ENCODE measurements around the gene MYOZ3. TPM values are rescaled to one million over a fixed set of nuclear protein-coding genes. Genes with fewer than 3 reads are reported as not detected.

Gene MYOZ3
- polyA plus RNA-seq, 6 donors from 2014 or later: 0.11 to 0.20 (median 0.12) TPM; not detected in 3

- ATAC-seq (ENCODE audit: low read depth in 2 of 2) (no peak), DNase-seq (no peak)
- no peak overlapping the region for H3K27ac Mint-ChIP-seq
- no peaks in the 10 kb centered on the region for H3K9me3 Mint-ChIP-seq
- H3K4me3 Mint-ChIP-seq: peak overlapping the region in 1 of 8 donors; percentile 53
- peaks cover 32 to 35% (median 34%) of the 10 kb centered on the region in 3 donors for H3K4me1 Mint-ChIP-seq
- no peaks in the 10 kb centered on the region for H3K36me3 Mint-ChIP-seq
- peaks cover 0 to under 1% (median 0%) of the 10 kb centered on the region in 3 donors for H3K27me3 Mint-ChIP-seq
Observed at GRCh38 chr5:150622157-150622556, 38.9 kb upstream of the MYOZ3 start.

GRCh38 chr5:150623152-150623877 is 37.7 kb upstream of the MYOZ3 start:
- no peaks in the 10 kb centered on the region for H3K36me3 Mint-ChIP-seq
- peak overlapping the region in 4 of 6 donors; percentile 46 to 90 (median 78) for H3K27ac Mint-ChIP-seq
- H3K4me1 Mint-ChIP-seq: peaks cover 41 to 47% (median 45%) of the 10 kb centered on the region in 3 donors
- H3K9me3 Mint-ChIP-seq: no peaks in the 10 kb centered on the region
- H3K4me3 Mint-ChIP-seq: peak overlapping the region; percentile 87 to 97 (median 94)
- H3K27me3 Mint-ChIP-seq: no peaks in the 10 kb centered on the region
- ATAC-seq (ENCODE audit: low read depth in 2 of 2) (no peak), DNase-seq (peak; percentile 21)

- Mint-ChIP-seq H3K9me3 (no peaks in the 10 kb centered on the region), H3K4me1 (peaks cover 44 to 51% (median 49%) of the 10 kb centered on the region in 3 donors), H3K4me3 (peak overlapping the region; percentile 87 to 97 (median 94)), H3K36me3 (no peaks in the 10 kb centered on the region), H3K27ac (peak overlapping the region; percentile 43 to 90 (median 72)), H3K27me3 (no peaks in the 10 kb centered on the region)
- no peak for ATAC-seq (ENCODE audit: low read depth in 2 of 2)
- DNase-seq: no peak
Observed at GRCh38 chr5:150623878-150624216, 37.2 kb upstream of the MYOZ3 start.

GRCh38 chr5:150624334-150625163 is 36.5 kb upstream of the MYOZ3 start:
- peaks cover 44 to 55% (median 55%) of the 10 kb centered on the region in 3 donors for H3K4me1 Mint-ChIP-seq
- ATAC-seq (ENCODE audit: low read depth in 2 of 2): peak; percentile 23 to 37

GRCh38 chr5:150625164-150625535 is 35.9 kb upstream of the MYOZ3 start:
- peak overlapping the region; percentile 88 to 97 (median 92) for H3K4me3 Mint-ChIP-seq
- peak overlapping the region in 2 of 6 donors; percentile 19 to 21 for H3K27ac Mint-ChIP-seq
- H3K9me3 Mint-ChIP-seq: no peaks in the 10 kb centered on the region
- DNase-seq (no peak), ATAC-seq (ENCODE audit: low read depth in 2 of 2) (no peak)
- no peaks in the 10 kb centered on the region for H3K36me3 Mint-ChIP-seq
- H3K27me3 Mint-ChIP-seq: no peaks in the 10 kb centered on the region
- peaks cover 44 to 56% (median 56%) of the 10 kb centered on the region in 3 donors for H3K4me1 Mint-ChIP-seq

More at GRCh38 chr5:150624334-150625163, 36.5 kb upstream of the MYOZ3 start:
- Mint-ChIP-seq H3K27ac (peak overlapping the region; percentile 45 to 98 (median 80)), H3K27me3 (no peaks in the 10 kb centered on the region), H3K4me3 (peak overlapping the region; percentile 91 to 97 (median 95)), H3K36me3 (no peaks in the 10 kb centered on the region), H3K9me3 (no peaks in the 10 kb centered on the region)
- peak; percentile 28 for DNase-seq

GRCh38 chr5:150625831-150626746 is 35.0 kb upstream of the MYOZ3 start:
- DNase-seq: peak; percentile 77
- ATAC-seq (ENCODE audit: low read depth in 2 of 2): peak; percentile 85 to 86
- Mint-ChIP-seq H3K27me3 (no peaks in the 10 kb centered on the region), H3K4me1 (peaks cover 46 to 62% (median 56%) of the 10 kb centered on the region in 3 donors), H3K4me3 (peak overlapping the region; percentile 88 to 97 (median 92)), H3K36me3 (no peaks in the 10 kb centered on the region), H3K9me3 (no peaks in the 10 kb centered on the region), H3K27ac (peak overlapping the region; percentile 33 to 92 (median 79))

GRCh38 chr5:150626853-150627276 is 34.2 kb upstream of the MYOZ3 start:
- H3K4me3 Mint-ChIP-seq: peak overlapping the region; percentile 88 to 97 (median 92)
- peak overlapping the region in 3 of 6 donors; percentile 71 to 92 (median 89) for H3K27ac Mint-ChIP-seq
- no peaks in the 10 kb centered on the region for H3K9me3 Mint-ChIP-seq

GRCh38 chr5:150627731-150628545 is 33.1 kb upstream of the MYOZ3 start:
- H3K9me3 Mint-ChIP-seq: no peaks in the 10 kb centered on the region
- no peak for DNase-seq
- H3K27me3 Mint-ChIP-seq: no peaks in the 10 kb centered on the region
- H3K36me3 Mint-ChIP-seq: no peaks in the 10 kb centered on the region
- H3K27ac Mint-ChIP-seq: peak overlapping the region in 2 of 6 donors; percentile 2 to 24
- peak overlapping the region; percentile 34 to 97 (median 68) for H3K4me3 Mint-ChIP-seq
- H3K4me1 Mint-ChIP-seq: peaks cover 47 to 65% (median 53%) of the 10 kb centered on the region in 3 donors
- ATAC-seq (ENCODE audit: low read depth in 2 of 2): no peak

More at GRCh38 chr5:150626853-150627276, 34.2 kb upstream of the MYOZ3 start:
- no peaks in the 10 kb centered on the region for H3K36me3 Mint-ChIP-seq
- peaks cover 48 to 66% (median 56%) of the 10 kb centered on the region in 3 donors for H3K4me1 Mint-ChIP-seq
- DNase-seq (no peak), ATAC-seq (ENCODE audit: low read depth in 2 of 2) (no peak)
- H3K27me3 Mint-ChIP-seq: no peaks in the 10 kb centered on the region

GRCh38 chr5:150628936-150629485 is 32.0 kb upstream of the MYOZ3 start:
- Mint-ChIP-seq H3K4me1 (peaks cover 42 to 55% (median 43%) of the 10 kb centered on the region in 3 donors), H3K27me3 (no peaks in the 10 kb centered on the region), H3K36me3 (no peaks in the 10 kb centered on the region), H3K9me3 (no peaks in the 10 kb centered on the region), H3K27ac (peak overlapping the region in 5 of 6 donors; percentile 14 to 40 (median 24)), H3K4me3 (peak overlapping the region in 1 of 8 donors; percentile 65)
- DNase-seq (no peak), ATAC-seq (ENCODE audit: low read depth in 2 of 2) (no peak)

- Mint-ChIP-seq H3K9me3 (no peaks in the 10 kb centered on the region), H3K27me3 (no peaks in the 10 kb centered on the region), H3K4me1 (peaks cover 37 to 50% (median 39%) of the 10 kb centered on the region in 3 donors), H3K36me3 (no peaks in the 10 kb centered on the region), H3K4me3 (no peak overlapping the region), H3K27ac (peak overlapping the region in 2 of 6 donors; percentile 54 to 78)
- DNase-seq (no peak), ATAC-seq (ENCODE audit: low read depth in 2 of 2) (no peak)
Observed at GRCh38 chr5:150630016-150630415, 31.0 kb upstream of the MYOZ3 start.

- no peaks in the 10 kb centered on the region for H3K9me3 Mint-ChIP-seq
- ATAC-seq (ENCODE audit: low read depth in 2 of 2): no peak
- peaks cover 34 to 47% (median 36%) of the 10 kb centered on the region in 3 donors for H3K4me1 Mint-ChIP-seq
- H3K36me3 Mint-ChIP-seq: no peaks in the 10 kb centered on the region
- H3K27me3 Mint-ChIP-seq: no peaks in the 10 kb centered on the region
- H3K4me3 Mint-ChIP-seq: peak overlapping the region in 2 of 8 donors; percentile 9 to 22
- DNase-seq: no peak
- peak overlapping the region in 1 of 6 donors; percentile 17 for H3K27ac Mint-ChIP-seq
Observed at GRCh38 chr5:150630461-150631325, 30.4 kb upstream of the MYOZ3 start.
